Sciatic nerve (tissue), 2 donors: Measurements from ENCODE around the gene CRB2. TPM values are rescaled to one million over a fixed set of nuclear protein-coding genes. Genes with fewer than 3 reads are reported as not detected.

ENCODE experiments used
- ATAC-seq: fragments of 200-7000 bp; cut with Tn5 transposase; one replicate; pipeline ENCODE4 v1.9.1; 2020; ENCODE audit warnings: mild to moderate bottlenecking, moderate library complexity
- DNase-seq: peaks from one replicate; pipeline ENCODE4 v3.0.0-alpha.2; 2020; ENCODE audit warnings: low spot score
- intact Hi-C: fragments of 100-400 bp; cut with DNase I; formaldehyde crosslinking; loops from one replicate; pipeline ENCODE4 v1.14.2; 2022
- total RNA-seq: library from RNA; stranded (reverse); fragmentation: NEBNext Ultra II Directional; extraction: Animal tissue kit (Norgen Biotek cat#: 25700); gene quantifications from one replicate; pipeline ENCODE4 v1.2.1, GENCODE V29; 2021
- donor health status: DM: no; HTN: no; CAD: no.
- donor health status: DM: no; HTN: no; CAD: no.

Gene CRB2
- total RNA-seq, 1 donor from 2014 or later, result 0.58 TPM

DNA sequence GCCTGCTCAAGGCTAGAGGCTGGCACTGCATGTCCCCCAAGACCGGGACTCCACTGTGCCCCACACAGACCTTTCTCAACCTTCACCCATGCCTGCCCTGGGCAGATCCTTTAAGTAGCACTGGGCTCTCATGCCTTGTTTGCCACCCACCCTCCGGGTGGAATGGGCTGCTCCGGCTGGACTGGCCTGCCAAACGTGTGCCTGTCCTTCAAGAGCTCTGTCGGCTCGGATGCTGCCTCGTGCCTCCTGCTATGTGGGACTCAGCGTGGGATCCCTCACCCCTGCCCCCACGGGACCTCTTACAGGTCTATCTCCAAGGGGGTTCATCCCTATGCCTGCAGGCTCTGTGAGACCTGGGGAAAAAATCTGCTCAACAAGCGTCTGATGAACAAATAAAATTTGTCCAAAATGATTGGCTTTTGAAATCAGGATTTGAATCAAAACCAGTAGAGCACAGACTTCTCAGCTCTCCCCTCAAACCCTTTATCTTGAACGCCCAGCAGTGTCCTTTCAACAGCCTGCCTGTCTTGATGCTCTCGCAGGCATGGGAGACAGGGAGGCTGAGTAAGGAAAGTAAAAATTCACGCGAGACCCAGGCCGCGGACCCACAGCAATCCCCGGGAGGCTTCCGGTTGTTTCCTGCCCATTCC lies 56.3 kb downstream of the CRB2 start:
- no peak for DNase-seq
- ATAC-seq, result no peak
- intact Hi-C loops, result no loop called here

DNA sequence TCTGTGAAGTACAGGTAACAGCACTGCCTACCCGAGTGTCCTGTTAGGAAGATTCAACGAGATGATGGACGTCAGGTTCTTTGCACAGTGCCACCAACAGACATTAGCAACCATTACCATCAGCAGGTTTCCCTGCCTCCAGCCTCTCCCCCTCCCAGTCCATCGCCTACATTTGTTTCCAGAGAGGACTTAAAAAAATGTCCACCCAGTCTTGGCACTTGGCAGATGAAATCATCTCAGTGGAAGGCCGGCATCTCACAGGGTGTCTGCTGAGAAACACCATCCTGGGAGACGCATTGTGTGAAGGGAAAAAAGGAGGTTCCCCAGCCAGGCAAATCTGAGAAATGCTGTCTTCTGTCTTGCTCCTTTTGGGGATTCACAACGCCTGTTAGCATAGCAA lies 58.2 kb downstream of the CRB2 start:
- ATAC-seq (no peak), DNase-seq (no peak)
- intact Hi-C loops, result no loop called here

- DNase-seq, result no peak
- intact Hi-C loops, result no loop called here
- no peak for ATAC-seq
These were observed 59.2 kb downstream of the CRB2 start for GRCh38 chr9:123414936-123415930.

DNA sequence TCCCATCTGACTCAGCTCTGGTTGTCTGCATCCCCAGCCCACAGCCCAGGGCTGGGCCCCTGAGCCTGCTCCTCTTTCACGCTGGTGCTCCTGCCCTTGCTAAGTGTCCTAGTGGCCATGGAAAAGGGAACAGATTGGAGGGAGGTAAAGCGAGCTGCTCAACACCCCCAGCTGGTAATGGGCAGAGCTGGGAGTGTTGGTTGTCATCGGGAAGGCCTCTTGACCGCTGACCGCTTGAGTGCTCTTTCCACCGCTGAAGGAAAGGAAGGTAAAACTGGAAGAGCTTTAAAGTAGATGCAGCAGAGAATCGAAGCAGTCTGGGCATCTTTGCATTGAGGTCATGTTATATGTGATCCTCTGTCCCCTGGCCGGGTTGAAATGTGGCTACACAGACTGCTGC lies 60.2 kb downstream of the CRB2 start:
- intact Hi-C loops, result no loop called here
- no peak for DNase-seq
- ATAC-seq, result no peak

DNA sequence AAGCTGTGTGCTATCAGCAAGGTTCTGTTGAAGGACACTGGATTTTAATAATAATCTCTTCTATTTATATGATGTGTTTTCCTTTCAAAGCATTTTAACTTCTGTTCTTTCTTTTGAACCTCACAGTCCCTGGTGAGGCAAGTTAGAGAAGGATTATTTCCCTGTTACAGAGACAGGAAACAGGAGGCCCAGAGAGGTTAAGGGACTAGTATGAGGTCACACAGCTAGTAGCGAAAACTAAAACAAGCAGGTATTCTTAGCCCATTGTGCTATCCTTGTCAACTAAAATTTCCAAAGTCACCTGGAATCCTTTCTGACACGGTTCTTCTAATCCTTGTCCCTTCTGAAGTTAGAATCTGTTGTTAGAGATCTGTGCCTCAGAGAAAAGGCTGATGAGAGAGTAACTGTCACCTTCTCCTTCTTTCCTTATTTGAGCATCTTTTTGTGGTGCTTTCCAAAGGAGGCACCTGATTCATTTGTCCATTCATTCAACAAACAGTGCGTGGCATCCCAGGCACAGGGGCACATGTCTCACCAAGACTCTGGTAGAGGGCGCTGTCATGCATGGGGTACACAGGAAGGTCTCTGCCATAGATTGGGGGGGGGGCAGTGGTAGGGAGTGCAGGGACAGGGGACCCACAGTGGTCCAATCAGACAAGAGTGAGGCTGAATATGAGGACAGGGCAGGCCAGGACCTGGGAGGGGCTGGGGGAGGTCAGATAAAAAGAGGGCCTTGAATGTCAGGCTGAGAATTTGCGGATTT lies 61.5 kb downstream of the CRB2 start:
- intact Hi-C loops, result no loop called here
- DNase-seq (no peak), ATAC-seq (no peak)

GRCh38 chr9:123418052-123418430 lies 62.0 kb downstream of the CRB2 start:
- ATAC-seq (no peak), DNase-seq (peak; percentile 27)
- intact Hi-C loops, result no loop called here

GRCh38 chr9:123418506-123418905 lies 62.5 kb downstream of the CRB2 start:
- no peak for ATAC-seq
- intact Hi-C loops, result no loop called here
- peak; percentile 27 for DNase-seq

DNA sequence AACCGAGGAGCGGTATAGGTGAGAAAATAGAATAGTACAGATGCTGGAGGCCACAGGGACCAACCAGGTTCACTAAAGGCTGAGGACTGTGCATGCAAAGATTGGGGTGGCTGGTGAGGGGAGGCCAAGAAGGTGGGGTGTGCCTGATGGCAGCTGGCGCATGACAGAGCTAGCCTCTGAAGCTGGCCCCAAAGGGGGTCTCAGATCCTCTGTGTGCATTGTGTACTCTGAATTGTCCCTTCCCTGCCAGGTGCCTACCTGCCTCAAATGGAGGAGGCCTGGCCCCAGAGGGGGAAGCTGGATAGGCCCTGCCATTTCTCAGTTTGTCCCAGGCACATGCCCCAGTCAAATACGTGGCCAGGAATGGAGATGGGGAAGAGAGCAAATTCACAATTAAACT lies 63.1 kb downstream of the CRB2 start:
- ATAC-seq (no peak), DNase-seq (peak; percentile 38)
- intact Hi-C loops, result no loop called here

- intact Hi-C loops, result no loop called here
- ATAC-seq (no peak), DNase-seq (peak; percentile 52)
These were observed 64.0 kb downstream of the CRB2 start for GRCh38 chr9:123419721-123420591.

GRCh38 chr9:123420592-123421111 lies 64.7 kb downstream of the CRB2 start:
- ATAC-seq (no peak), DNase-seq (peak; percentile 33)
- intact Hi-C loops, result no loop called here

DNA sequence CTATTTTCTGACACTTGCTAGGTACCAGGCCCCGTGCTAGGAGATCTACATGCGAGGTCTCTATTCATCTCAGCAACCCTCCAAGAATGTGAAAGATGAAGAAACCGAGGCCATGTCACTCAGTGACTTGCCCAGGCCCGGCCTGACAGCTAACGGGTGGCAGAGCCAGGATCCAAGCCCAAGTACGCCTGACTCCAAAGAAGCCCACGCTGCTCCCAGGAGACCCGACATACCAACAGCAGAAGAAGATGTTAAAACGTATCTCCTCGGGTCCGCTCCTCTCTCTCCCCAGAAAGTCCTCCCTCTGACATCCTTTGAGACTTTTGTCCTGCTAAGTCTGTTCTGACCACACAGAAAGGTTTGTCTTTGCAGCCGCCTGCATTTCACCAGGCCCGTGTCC lies 65.2 kb downstream of the CRB2 start:
- intact Hi-C loops, result no loop called here
- DNase-seq (peak; percentile 32), ATAC-seq (no peak)

DNA sequence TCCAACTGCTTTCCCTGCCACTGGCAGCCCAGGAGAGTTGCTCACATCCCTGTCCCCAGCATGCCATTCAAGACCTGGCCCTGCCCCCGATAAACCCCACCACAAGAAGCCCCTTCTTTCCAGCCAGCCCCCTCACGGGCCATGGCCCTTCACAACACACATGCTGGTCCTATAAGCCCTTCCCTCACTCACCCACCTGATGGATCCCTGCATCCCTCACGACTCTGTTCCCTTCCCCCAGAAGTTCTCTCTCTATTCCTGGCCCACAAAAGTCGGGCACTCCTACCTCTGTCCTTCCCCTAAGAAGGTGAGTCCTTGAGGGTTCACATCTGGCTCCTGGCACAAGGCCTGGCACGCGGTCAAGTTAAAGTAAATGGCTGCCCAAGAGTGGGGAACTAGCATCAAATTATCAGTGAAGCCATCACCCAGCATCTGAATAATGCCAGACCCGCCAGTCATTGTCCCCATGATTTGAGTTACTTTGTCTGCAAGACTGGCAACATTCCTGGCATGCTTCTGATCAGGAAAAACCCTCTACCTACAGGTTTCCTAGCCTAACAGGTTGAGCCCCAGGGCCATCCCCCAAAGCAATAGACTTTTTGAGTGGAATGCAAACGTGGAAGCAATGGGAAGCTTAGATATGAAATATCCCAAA lies 65.9 kb downstream of the CRB2 start:
- peak; percentile 43 for DNase-seq
- intact Hi-C loops, result no loop called here
- no peak for ATAC-seq

- intact Hi-C loops, result no loop called here
- no peak for ATAC-seq
- DNase-seq, result peak; percentile 43
These were observed 66.8 kb downstream of the CRB2 start for GRCh38 chr9:123422635-123423310.

DNA sequence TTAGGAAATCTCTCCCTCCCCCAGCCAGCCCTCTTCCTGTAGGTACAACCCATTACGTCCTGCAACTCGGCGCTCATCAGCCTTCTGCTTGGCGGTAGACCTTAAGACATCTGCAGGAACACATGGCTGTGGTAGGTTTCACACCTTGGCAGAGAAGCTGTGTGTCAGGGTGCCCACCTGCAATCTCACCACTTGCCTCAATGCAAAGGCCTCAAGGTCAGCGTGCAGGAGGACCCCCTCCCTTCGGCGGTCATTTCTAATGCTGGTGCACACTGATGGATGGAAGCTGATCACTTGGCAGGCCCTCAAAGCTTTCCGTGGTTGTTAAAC lies 67.3 kb downstream of the CRB2 start:
- DNase-seq (peak; percentile 37), ATAC-seq (no peak)
- intact Hi-C loops, result no loop called here

GRCh38 chr9:123424131-123424530 lies 68.1 kb downstream of the CRB2 start:
- ATAC-seq (no peak), DNase-seq (peak; percentile 15)
- intact Hi-C loops, result no loop called here

- DNase-seq (peak; percentile 23), ATAC-seq (no peak)
- intact Hi-C loops, result no loop called here
These were observed 68.7 kb downstream of the CRB2 start for GRCh38 chr9:123424552-123425225.

GRCh38 chr9:123425261-123425821 lies 69.3 kb downstream of the CRB2 start:
- ATAC-seq (no peak), DNase-seq (peak; percentile 23)
- intact Hi-C loops, result no loop called here
